Measurements from ENCODE around the gene MTX1.

The MTX1 gene

DNA sequence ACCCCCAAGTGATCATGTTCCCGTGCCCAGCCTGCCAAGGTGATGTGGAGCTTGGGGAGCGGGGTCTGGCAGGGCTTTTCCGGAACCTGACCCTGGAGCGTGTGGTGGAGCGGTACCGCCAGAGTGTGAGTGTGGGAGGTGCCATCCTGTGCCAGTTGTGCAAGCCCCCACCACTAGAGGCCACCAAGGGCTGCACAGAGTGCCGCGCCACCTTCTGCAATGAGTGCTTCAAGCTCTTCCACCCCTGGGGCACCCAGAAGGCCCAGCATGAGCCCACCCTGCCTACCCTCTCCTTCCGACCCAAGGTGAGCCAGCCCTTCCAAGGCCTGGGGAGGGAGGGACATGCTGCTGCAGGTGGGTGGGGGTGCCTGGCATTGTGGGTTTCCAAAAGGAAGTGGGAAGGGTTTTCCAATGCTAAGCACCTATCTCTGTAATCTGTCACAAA lies 32.5 kb upstream of the MTX1 start:
- TF ChIP-seq, protein P1, sequence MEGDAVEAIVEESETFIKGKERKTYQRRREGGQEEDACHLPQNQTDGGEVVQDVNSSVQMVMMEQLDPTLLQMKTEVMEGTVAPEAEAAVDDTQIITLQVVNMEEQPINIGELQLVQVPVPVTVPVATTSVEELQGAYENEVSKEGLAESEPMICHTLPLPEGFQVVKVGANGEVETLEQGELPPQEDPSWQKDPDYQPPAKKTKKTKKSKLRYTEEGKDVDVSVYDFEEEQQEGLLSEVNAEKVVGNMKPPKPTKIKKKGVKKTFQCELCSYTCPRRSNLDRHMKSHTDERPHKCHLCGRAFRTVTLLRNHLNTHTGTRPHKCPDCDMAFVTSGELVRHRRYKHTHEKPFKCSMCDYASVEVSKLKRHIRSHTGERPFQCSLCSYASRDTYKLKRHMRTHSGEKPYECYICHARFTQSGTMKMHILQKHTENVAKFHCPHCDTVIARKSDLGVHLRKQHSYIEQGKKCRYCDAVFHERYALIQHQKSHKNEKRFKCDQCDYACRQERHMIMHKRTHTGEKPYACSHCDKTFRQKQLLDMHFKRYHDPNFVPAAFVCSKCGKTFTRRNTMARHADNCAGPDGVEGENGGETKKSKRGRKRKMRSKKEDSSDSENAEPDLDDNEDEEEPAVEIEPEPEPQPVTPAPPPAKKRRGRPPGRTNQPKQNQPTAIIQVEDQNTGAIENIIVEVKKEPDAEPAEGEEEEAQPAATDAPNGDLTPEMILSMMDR (IDR thresholded peaks at IDR 0.05; ENCODE audit: control insufficient read depth, insufficient read depth, low read depth, low read length, missing control alignments), result no peak
- H3K4me3 ChIP-seq (ENCODE audit: control insufficient read depth, low read depth, low read length), result no peak overlapping the region

DNA sequence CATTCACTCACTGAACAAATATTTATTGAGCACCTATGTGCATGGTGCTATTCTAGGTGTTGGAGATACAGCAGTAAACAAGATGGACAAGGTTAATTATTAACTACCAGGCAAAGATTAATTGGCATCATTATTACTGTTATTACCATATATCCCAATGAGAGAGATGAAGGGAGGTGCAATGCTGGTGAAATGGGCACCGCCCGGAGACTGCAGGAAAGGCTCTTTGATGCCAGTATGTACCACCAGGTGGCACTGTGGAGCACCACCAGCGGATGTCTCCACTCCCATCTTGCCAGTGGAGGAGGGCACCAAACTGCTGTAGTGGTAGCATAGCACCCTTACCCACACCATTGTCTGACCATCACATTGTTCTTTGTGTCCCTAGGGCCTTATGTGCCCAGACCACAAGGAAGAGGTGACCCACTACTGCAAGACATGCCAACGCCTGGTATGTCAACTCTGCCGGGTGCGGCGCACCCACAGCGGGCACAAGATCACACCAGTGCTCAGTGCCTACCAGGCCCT lies 31.9 kb upstream of the MTX1 start:
- DNase-seq (ENCODE audit: low read depth), result no peak
- H3K4me3 ChIP-seq (ENCODE audit: control insufficient read depth, low read depth, low read length), result no peak overlapping the region
- TF ChIP-seq, protein P1 (IDR thresholded peaks at IDR 0.05; ENCODE audit: control insufficient read depth, insufficient read depth, low read depth, low read length, missing control alignments), result peak; percentile 91

More for the DNA sequence above, 32.5 kb upstream of the MTX1 start:
- no peak for DNase-seq (ENCODE audit: low read depth)

DNA sequence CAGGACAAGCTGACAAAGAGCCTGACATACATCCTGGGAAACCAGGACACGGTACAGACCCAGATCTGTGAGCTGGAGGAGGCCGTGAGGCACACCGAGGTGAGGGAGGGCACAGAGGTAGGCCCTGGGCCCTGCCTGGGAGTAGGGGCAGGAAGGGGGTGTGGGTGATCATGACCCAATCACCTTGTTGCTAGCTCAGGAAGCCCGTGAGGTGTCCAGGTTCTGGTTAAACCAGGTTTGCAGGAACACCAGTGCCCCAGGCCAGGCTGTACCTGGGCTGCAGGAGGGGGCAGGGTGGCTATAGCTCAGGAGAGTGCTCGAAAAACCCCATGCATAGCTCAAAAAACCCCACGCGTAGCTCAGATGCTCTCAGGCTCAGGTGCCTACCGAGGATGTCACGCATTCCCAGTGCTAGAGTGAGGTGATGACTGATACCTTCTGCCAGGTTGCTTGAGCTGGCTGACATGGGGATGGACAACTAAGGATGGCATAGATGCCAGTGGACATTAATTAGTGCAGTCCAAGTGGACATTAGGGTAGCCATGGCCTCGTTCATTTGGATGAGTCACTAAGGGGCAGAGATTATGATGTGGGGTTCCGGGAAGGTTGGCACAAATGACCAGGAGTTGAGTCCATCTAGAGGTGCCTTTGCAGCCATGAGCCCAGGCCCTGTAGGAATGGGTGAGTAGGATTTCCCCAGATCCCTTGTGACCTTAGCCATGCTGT lies 31.1 kb upstream of the MTX1 start:
- no peak overlapping the region for H3K4me3 ChIP-seq (ENCODE audit: control insufficient read depth, low read depth, low read length)
- TF ChIP-seq, protein P1 (IDR thresholded peaks at IDR 0.05; ENCODE audit: control insufficient read depth, insufficient read depth, low read depth, low read length, missing control alignments), result no peak
- DNase-seq (ENCODE audit: low read depth), result no peak

DNA sequence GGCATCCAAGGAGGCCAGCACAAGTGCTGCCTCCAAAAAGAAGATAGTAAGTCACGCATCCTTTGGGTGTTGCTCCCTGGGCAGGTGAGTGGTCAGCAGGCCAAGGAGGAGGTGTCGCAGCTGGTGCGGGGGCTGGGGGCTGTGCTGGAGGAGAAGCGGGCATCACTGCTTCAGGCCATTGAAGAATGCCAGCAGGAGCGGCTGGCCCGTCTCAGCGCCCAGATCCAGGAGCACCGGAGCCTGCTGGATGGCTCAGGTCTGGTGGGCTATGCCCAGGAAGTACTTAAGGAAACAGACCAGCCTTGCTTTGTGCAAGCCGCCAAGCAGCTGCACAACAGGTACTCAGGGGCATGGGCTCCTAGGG lies 30.6 kb upstream of the MTX1 start:
- H3K4me3 ChIP-seq (ENCODE audit: control insufficient read depth, low read depth, low read length), result no peak overlapping the region
- no peak for DNase-seq (ENCODE audit: low read depth)
- TF ChIP-seq, protein P1 (IDR thresholded peaks at IDR 0.05; ENCODE audit: control insufficient read depth, insufficient read depth, low read depth, low read length, missing control alignments), result no peak

DNA sequence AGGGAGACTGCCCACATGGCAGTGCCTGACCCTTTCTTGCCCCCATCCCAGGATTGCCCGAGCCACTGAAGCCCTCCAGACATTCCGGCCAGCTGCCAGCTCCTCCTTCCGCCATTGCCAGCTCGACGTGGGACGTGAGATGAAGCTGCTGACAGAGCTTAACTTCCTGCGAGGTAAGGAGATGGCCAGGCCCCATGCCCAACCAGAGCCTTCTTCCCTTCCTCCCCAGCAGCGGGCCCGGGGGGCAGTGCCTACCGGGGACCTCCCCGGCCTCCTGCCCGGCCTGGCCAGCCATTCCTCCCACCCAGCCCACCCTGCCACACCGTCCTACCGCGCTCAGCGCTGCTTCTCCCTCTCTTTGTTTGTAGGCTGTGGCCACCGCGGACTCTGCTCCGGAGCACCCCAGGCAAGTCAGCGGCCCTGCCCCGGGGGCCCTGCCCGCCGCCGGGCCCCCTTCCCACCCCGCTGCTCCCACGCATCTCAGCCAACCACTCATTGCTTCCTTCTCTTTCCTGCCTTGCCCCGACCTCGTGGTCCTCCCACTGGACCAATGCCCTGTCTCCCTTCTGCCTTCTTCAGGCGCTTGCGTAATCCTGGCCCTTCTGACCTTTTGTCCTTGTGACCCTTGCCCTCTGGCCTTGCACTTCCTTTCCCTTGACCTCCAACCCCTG lies 29.9 kb upstream of the MTX1 start:
- no peak for DNase-seq (ENCODE audit: low read depth)
- no peak overlapping the region for H3K4me3 ChIP-seq (ENCODE audit: control insufficient read depth, low read depth, low read length)
- TF ChIP-seq, protein P1 (IDR thresholded peaks at IDR 0.05; ENCODE audit: control insufficient read depth, insufficient read depth, low read depth, low read length, missing control alignments), result no peak

DNA sequence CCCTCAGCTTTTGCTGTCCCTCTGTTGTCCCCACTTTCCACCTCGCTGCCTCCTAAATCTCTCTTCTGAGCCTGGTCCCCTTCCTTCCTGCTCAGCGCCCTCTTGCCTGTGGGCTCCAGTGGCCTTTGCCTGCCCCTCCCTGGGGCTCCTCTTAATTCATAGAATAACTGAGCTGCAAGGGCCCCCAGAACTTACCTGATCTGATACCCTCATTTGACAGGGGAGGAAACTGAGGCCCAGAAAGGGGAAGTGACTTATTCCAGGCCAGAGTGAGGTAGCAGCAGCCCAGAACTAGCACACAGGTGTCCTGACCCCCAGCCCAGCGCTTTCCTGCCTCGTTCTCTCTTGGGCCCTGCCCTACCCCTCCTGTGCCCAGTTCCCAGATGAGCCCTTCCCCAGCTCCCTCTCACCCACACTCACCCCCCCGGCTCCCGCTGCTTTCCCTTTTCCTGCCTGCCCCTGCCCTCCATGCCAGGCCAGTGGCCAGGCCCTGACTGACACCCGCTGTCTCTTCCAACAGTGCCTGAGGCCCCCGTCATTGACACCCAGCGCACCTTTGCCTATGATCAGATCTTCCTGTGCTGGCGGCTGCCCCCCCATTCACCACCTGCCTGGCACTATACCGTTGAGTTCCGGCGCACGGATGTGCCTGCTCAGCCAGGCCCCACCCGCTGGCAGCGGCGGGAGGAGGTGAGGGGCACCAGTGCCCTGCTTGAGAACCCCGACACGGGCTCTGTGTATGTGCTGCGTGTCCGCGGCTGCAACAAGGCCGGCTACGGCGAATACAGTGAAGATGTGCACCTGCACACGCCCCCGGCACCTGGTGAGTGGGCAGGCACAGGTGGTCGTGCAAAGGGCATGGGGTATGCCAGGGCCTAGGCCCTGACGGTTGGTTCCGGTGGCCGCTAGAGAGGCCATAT lies 29.1 kb upstream of the MTX1 start:
- no peak for DNase-seq (ENCODE audit: low read depth)
- TF ChIP-seq, protein P1 (IDR thresholded peaks at IDR 0.05; ENCODE audit: control insufficient read depth, insufficient read depth, low read depth, low read length, missing control alignments), result no peak
- H3K4me3 ChIP-seq (ENCODE audit: control insufficient read depth, low read depth, low read length), result no peak overlapping the region

Measured in AG09309 (cell line).